CD4-positive, alpha-beta T cell treated with Interferon gamma for 1 hour (primary cell): ENCODE results near the gene CSMD2.

Experiments
- DNase-seq: peaks from one replicate; pipeline ENCODE4 v3.0.0-alpha.2; 2020

CSMD2 gene

DNA sequence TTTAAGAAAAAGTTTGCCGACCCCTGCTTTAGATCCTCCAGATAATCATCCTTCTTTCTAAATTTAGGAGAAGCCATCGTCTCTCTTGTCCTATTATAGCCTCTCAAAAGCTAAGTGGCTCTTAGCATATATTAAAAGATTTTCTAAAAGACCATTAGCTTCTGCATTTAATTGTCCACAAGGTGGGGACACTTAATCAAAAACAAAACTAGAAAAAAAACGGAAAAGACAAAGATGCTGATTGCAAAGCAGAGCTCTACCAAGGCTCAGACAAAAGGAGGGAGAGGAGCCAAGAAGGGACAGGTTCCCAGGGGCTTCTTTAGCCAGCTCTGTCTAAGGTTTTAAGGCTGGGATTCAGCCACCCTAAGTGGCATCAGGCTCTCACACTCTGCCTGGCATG is 429.4 kb downstream of the CSMD2 start:
- DNase-seq, result no peak

DNA sequence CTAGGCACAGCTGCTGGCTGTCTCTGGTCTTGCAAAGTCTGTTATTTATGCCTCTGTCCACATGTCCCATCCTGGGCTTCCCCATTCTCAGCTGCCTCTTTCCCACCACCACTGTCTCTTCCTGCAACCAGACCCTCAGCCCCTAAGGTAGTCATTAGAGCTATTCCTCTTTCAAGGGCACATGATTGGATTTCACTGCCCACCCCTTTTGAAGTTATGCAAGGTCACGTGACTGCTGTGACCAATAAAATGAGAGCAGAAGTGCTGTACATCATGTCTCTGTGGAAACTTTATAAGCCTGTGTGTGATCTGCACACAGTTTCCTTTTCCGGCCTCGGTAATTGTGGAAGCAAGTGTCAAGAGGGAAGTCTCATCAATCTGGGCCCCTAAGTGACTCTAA is 437.7 kb downstream of the CSMD2 start:
- DNase-seq, result no peak

DNA sequence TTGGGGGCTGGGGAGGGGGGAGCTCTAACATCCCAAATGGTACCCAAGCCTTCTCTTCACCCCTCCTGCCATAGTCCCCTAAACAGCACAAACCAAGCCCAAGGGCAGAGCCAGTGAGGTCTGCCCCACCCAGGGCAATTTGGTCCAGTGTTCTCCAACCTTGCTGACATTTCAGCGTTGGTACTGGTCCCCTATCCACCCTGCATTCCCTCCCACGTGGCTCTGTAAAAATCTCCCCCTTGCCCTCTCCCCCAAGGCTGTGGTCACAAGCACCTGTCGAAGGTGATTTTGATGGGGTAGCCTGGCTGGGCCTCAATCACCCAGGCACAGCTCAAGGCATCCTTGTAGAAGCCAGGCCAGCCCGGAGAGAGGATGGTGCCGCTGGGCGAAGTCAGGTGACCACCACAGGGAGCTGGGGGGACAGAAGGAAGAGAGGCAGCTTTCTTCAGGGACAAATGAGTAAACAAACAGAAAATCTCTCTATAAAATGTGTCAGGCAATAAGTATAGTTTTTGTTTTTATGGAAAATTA is 438.7 kb downstream of the CSMD2 start:
- no peak for DNase-seq

DNA sequence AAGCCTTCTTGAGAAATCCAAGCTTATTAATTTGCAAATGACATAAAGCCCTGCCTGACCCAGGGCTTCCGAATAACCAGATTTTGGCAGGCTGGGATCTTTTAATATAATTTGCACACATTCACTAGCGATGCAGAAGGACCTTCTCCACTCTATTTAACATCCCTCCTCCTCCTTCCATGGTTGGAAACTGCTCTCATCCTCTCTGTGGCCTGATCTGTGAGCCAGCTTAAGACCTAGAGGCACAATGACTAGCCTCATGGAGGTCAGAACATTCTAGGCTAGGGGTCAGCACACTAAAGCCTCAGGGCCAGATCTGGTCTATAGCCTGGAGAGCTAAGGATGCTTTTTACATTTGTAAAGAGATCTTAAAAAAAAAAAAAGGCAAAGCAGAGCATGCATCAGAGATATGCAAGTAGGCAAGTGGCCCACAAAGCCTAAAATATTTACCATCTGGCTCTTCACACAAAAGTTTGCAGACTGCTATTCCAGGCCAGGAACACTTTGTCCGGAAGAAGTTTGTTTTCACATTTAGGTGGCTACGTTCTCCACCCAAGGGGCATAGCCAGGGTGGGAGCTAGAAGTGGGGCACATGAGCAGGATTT is 439.4 kb downstream of the CSMD2 start:
- no peak for DNase-seq

DNA sequence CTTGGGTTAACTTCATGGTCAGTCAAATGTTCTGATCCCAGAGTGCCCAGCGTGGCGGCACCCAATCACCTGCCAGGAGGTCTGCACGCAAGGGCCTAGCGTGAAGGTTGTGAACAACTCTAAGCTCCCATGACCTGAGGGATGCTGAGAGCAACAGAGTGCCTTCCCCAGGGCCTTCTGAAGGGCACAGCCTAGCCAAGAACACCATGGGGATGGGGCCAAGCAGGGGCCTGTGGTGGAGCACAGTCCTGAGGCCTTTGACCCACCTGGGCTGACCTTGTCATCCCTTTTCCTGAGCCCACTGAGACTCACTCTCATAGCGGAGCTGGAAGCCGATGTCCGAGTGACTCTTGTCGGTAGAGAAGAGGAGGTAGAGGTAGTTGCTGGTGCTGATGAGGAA is 440.0 kb downstream of the CSMD2 start:
- DNase-seq, result no peak

DNA sequence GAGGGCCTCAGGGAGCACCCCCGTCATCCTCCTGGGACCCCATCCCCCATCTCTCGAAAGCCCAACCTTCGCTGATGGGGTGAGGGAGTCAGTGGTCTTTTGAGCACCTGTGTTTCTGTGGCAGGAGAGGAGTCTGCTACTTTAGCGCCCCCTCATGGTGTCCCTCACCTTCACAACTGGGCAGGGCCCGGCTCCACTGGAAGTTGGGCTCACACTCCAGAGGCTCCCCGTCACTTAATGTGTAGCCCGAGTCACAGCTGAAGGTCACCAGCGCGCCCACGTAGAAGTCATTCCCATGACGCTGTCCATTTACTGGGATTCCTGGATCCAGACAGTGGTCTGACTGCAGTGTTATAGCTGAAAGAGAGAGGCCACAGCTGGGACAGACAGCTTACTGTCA is 440.7 kb downstream of the CSMD2 start:
- DNase-seq, result no peak

DNA sequence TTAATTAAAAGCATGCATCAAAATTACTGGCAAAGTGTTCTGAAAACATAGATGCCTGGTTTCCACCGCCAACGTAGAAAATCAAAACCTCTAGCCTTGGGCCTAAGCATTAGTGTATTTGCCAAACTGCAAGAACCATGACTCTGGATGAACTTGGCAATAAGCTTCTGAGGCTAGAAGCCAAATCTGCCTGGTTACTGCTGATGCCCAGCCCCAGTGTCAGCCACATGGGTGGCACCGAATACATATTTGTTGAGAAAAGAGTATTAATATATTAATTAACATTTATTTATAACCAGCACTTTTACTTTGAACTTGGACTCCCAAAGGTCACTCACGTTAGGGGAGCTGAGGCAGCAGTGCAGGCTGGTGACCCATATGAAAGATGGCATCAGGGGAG is 441.8 kb downstream of the CSMD2 start:
- DNase-seq, result no peak

DNA sequence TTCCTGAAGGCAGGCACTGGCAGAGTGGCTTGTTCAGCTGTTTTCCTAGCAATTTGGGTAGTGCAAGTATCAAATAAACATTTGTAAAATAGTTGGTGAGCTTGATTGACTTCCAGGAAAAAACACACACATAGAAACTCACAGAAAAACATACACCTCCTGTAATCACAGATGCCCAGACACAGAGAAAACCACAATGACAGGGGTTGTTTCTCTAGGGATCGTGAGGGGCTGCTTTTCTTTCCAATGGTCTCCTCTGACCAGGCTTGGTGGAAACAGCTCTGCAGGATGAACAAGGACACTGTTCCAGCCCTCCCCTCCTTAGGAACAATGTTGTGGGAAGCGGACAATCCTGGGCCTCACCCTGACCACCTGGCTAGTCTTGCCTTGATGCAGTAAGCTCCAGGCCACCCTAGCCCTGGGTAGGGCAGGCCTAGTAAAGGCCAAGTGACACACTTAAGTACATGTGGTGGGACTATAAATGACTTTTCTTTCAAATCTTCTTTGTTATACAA is 443.7 kb downstream of the CSMD2 start:
- no peak for DNase-seq

DNA sequence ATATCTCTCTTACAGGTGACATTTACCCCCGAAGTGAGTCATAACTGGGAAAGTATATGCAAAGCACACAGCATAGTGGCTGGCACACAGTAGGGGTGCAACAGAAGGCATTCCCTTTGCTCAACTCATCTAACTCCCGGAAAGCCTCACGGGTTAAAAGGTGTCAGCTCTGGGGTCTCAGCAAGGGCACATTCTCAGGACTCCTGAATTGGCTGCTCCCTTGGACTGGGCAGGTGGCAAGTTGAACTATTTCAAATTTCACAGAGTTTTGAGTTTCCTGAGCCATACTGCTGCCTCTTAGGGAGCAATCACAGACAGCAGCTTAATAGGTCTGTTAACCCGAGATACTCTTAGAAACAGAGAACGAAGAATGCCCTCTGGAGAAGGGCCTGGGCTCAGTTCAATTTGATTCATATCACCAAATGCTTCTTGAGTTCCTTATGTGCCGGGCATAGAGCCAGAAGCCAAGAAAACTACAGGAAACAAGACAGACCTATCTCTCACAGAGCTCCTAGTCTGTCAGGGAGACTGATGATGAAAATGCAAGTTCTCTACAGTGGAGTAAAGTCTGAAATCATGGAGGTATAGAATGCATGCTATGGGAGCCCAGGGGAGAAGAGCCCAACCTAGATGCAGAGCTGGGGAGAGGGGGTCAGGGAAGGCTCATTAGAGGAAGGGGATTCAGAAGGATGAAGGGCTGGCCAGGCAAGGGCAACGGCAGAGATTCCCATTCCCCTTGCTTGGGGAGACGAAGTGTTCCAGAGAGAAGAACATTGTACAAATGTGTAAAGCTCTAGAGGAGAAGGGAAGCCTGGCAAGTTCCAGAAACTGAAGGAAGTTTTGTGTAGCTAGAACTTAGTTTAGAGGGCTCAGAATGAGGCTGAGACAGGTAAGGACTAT is 445.0 kb downstream of the CSMD2 start:
- DNase-seq, result no peak

DNA sequence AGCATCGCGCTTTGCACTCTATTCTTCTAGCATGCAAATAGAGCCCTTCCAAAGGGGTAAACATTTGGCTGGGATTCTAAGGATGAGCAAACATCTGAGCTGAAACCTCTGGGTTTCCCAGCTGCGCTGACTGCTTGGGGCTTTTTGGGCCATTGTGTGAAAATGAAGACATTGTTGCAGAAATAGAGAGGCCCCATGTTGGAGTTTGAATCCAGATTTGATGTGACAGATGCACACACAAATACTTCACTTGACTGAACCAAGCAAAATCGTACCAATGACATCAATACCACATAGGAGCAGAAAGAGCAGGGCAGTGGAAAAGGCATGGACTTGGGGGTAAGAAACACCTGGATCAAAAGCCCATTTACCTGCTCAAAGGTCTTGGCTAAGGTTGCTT is 445.7 kb downstream of the CSMD2 start:
- no peak for DNase-seq

DNA sequence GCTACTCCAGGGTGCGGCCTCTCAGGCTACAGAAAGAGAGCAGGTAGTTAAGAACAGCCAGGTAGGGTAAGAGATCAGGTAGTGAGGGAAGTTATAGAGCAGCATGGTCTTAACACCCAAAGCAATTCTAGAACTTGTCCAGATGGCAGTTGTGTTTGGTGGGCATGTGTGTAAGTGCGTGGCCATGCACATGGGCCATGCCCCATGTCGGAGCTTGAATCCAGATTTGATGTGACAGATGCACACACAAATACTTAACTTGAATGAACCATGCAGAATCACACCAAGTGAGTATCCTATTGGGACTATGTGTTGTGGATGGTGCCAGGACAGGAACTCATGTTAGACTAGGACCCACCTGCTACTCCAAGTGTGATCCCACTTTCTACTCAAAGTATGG is 446.8 kb downstream of the CSMD2 start:
- DNase-seq, result no peak

DNA sequence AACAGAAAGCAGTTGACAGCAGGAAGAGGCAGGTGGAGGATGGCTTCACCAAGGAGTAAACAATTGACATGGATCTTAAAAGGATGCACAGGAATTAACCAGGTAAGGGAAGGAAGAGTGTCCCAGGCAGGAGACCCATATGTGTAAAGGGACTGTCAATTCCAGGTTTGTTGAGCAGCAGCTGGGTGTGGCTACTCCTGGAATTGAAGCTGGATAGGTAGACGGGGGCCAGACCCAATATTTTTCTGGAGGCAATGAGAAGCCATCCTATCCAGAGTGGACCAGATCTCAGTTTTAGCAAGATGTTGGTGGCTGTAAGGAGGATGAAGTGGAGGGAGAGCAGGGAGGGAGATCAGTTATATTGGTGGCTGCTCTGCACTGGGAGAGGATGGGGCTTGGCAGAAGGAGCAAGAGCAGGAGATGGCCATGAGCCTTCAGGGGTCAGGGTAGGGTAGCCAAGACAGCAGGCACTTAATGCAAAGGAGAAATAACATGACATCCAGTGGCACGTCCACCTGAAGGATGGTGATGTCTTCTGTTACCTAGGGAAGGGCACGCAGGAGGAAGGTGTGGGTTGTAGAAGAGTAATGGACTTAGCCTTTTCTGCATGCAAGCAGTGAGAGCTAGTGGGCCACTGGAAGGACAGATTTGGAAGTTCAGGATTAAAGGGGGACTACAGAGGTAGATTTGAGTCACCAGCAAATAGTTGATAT is 447.9 kb downstream of the CSMD2 start:
- DNase-seq, result no peak

DNA sequence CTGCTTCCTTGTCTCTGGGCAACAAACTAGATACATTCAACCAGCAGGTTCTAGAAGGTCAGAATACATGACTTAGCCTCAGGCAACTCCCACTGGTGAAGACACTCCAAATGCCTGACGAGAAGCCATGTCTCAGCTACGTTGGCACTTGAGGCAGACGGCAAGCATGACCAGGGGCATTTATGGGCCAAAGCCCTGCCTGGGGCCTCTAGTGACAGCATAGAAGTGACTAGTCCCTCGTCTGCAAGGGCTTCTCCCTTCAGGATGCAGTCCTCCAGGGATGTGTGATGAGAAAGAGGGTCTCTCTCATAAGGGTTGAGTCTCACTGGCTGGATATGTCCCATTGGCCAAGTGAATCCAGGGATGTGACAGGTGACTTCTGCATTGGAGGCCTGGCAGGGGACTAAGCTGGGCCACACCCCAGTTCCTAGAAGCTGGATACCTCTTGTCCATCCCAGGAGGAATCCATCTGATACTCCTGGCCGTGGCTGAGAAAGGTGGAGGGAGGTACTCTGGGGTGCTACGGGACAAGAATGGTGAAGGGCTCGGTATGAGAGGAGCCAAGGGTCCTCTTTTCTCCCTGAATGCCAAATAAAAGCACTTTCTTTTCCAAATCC is 449.7 kb downstream of the CSMD2 start:
- DNase-seq, result no peak

DNA sequence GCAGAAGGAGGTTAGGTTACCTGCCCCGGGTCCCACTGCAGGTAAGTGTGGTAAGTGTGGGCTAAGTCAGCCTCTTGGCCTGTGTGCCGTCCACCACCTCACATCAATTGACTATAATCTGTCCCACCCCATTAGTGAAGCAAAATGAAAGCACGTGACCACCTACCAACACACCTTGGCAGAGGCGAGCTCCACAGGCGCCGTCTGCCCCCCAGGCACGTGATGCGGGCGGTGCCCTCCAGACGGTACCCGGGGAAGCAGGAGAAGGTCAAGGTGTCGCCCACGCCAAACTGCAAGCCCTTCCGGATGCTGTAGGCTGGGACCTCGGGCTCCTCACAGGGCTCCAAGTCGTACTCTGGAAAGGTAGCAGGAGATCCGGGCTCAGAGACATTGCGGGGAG is 450.6 kb downstream of the CSMD2 start:
- no peak for DNase-seq

DNA sequence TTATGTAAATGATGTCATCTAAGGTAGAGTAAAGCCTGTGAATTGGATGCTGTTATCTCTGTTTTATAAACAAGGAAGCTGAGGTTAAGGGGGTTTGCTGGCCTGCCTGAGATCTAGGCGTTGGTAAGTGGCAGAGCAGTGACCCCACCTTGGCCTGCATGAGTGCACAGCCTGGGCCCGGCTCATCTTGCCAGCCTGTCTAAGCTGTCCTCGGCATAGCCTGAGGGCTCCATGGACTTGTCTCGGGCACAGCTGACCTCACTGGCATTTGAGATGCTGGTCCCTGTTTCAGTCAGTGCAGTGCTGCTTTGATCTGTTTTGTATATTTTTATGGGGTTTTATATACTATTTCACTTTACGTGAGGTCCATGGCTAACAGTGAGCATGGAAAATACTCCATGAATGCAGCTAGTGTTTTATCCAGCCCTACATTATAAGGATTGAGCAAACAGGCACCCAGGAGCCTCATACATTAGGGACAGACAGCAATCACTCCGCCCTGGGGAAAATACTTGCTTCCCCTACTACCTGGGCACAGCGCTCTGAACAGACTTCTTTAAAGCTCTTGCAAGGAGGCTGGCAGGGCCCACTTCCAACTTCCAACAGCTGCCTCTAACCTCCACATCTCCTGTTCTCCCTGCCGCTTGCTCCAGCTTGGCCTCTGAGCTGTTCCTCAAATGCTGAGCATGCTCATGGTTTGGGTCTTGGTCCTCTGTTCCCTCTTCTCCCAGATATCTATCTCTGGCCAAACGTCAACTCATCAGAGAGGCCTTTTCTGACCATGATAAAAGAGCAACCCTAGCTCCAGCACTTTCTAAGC is 451.8 kb downstream of the CSMD2 start:
- no peak for DNase-seq

DNA sequence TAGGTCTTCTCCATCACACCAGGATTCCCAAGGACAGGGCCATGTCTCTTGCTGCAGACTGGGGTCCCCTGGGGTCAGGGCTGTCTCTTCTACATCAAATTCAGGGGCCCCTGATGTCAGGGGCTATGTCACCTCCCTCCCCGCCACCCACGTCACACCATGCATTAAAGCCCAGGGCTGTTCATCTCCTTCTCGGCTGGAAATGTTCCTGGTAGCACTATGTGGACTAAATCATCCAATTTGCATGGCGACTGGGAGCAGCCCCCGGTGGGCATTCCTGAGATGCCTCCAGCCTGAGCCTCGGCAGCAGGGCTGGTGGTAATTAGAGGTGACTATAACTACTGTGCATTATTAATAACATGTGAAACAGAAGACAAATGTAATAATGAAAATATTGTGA is 452.8 kb downstream of the CSMD2 start:
- no peak for DNase-seq

DNA sequence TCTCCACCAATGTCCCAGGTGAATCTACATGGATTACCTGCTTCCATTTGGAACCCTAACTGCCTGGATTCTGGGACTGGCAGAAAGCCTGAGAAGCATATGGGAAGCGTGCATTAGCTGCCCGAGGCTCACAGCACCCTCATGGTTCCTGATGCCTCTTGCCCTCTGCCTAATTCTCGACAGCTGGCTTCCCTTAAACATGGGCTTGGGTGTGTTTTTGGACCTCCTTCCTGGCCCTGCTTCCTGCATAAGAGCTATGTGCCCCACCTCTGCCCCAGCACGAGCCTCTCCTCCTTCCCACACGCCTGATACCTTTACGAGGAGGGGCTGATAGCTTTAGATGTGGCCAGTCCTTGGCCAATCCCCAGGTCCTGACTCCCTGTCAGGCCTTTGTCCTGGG is 453.5 kb downstream of the CSMD2 start:
- DNase-seq, result no peak

DNA sequence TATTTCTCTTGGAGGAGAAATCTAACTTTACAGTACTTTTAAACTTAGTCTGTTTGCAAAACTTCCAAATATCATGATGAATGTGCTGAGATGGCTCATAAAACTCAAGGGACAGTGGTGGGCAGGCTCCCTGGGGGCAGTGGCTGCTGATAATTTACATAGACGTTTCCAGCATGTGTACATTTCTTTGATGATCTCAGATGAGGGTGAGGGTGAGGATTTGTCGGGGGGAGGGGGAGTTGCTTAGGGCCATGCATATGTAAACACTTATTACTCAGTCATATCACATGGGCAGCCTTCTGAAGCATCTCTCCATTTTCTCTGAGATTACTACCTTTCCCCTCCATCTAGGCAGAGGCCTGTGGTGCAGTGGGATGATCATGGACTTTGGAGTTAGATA is 454.1 kb downstream of the CSMD2 start:
- no peak for DNase-seq

DNA sequence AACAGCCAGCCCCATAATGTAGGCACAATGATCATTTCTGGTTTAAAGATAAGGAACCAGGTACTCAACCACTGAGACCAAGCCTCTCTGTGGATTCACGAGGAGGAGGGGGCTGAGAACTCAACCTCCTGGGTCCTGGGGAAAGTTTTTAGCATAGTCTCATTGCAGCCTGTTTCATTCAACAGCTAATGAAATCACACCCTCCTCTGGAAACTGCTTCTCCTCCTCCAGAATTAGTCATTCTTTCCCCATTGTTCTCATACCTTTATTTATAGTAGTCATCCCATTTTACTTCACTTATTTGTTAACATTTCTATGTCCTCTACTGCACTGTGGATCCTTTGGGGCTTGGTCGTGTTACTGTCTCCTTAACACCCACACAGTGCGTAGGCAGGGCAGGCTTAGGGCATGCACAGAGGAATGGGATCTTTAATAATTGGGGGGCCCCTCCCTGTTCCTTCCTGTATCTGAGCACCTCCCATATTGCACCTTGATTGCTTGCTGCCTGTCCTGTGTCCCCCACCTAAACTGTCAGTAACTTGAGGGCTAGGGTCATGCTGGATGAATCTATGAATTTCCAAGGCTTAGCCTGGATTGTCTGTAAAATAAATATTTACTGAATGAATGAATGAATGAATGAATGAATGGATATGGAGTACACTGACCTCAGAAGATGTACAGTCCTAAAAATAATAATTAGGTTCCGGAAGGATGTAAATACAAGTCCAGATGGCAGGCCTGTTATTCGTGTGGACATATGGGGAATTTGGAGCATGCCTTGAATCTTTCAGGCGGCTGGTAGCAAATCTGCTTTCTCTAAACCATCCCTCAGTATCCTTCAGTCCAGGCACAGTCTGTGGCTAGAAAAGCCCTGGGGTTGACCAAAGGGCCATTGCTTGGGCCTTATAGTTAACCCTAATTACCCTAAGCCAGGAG is 455.0 kb downstream of the CSMD2 start:
- DNase-seq, result no peak

DNA sequence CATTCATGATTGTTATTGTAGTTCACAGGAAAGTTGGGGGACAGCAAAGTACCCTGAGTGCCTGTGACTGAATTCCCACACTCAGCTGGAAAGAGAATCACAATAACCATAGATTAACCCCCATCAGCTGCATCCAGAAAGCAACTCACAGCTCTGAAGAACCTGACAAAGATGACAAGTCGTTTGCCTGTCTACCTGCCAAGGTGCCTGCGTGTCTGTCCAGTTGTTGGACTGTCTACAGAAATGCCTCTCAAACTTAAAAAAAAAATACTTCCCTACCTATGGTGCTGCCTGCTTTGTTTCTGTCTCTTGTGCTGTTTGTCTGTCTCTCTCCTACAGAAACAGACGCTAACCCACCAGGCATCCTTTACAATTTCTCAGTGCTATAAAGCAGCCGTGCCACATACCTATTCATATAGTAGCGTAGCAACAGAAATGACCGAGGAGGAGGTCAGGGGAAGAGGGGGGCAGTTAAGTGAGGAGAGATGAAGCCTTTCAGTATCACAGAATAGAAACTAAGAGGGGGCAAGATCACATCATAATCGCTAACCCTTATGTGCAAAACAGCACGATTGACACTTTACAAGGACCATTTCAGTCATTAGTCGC is 455.8 kb downstream of the CSMD2 start:
- no peak for DNase-seq
